NCI-H226 (cell line): ENCODE data around the gene PPIP5K1.

Experiments used
- DNase-seq: peaks from one replicate; pipeline ENCODE4 v3.0.0-alpha.2; 2015

The PPIP5K1 gene

DNA sequence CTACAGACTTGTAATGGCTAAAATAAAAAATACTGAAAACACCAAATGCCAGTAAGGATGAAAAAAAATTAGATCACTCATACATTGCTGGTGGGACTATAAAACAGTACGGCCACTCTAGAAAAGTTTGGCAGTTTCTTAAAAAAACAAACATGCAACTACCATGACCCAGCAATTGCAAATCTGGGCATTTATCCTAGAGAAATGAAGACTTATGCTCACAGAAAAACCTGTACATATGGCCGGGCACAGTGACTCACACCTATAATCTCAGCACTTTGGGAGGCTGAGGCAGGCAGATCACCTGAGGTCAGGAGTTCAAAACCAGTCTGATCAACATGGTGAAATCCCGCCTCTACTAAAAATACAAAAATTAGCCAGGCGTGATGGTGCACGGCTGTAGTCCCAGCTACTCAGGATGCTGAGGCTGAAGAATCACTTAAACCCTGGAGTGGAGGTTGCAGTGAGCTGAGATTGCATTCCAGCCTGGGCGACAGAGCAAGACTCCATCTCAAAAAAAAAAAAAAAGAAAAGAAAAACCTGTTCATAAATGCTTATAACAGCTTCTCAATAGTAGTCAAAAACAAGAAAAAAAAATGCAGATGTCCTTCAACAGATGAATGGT is 102.6 kb downstream of the PPIP5K1 start:
- no peak for DNase-seq

- peak; percentile 6 for DNase-seq
Observed at GRCh38 chr15:43484455-43484854, 105.6 kb downstream of the PPIP5K1 start.
